Glomerular visceral epithelial cell (primary cell): ENCODE data around the gene HYLS1.

ENCODE experiments used
- DNase-seq: peaks from one replicate; pipeline ENCODE4 v3.0.0-alpha.2; 2016; ENCODE audit errors: extremely low spot score

Gene HYLS1

DNA sequence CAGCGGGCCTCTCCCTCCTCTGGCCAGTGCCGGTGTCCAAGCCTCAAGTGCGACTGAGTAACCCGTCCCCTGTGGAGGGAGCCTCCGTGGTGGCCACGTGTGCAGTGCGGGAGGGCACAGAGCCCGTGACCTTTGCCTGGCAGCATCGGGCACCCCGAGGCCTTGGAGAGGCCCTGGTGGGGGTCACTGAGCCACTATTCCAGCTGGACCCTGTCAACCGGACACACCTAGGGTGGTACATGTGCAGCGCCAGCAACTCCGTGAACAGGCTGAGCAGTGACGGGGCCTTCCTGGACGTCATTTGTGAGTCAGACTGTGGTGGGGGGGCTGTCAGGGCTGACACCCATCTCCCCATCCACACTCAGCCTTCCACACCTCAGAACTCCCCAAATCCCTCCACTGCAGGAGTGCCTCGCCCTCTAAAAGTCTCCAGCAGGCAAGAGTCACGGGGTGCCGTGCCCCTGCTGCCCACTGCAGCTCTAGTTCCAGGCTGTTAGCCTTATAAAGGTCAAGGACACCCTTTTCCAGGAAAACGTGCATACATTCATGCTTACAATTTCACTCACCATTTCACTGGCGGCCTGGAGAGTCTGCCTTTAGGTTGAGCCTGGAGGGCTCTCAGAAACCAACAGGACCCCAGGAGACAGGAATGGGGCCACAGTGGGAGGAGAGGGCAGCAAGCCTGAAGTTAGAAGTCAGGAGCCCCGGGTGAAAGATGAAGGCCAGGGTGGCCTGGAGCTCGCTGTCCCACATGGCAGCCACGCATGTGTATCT, 61.0 kb downstream of the HYLS1 start:
- DNase-seq: no peak

GRCh38 chr11:125949271-125950177, 62.1 kb downstream of the HYLS1 start:
- no peak for DNase-seq

DNA sequence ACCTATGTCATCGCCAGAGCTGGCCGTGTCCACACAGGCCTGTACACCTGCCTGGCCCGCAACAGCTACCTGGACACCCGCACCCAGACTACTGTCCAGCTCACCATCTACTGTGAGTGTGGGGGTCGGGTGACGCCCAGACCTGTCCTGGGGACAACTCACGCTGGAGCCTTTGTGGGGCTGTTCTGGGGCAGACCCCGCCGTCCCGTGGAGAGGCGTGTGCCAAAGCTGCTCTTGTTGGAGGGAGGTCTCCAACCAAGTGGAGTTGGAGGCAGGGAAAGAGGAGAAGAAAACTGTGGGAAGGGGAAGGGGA, 62.7 kb downstream of the HYLS1 start:
- DNase-seq: no peak
